Fibroblast of lung (primary cell): ENCODE results near the gene PCSK5.

Experiments used
- CTCF ChIP-seq, 2 donors: IDR thresholded peaks in 1 of 2; conservative IDR thresholded peaks in 1 of 2; 1 replicate in 1 of 2; 2 replicates in 1 of 2; pipeline ENCODE4 v1.5.1; 2011 to 2012; ENCODE audit warnings: low read length in 2 of 2, control low read depth in 1 of 2, inconsistent platforms in 1 of 2, low read depth in 1 of 2, mild to moderate bottlenecking in 1 of 2
- EZH2 ChIP-seq: IDR thresholded peaks from 2 replicates; pipeline ENCODE4 v1.5.1; 2012; ENCODE audit warnings: low read length, control low read depth, mild to moderate bottlenecking; ENCODE audit errors: missing control alignments

DNA sequence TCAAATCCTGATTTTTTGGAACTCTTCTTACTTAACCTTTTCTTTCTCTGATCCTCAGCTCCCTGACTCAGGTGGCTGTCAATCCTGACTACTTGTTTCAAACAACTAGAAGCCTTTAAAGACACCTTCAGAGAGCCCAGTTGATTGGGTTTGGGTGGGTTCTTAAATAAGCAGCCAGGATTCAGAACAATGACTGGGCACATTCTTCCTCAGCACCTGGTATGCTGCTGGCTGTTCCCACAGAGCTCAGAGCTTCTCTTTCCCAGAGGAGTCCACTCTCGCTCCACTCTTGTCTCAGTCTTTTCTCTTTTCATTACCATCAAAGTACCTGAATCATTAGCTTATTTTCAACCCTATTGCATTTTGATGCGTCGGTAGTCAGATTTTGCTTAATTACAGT is 22.5 kb downstream of the PCSK5 start:
- TF ChIP-seq CTCF (conservative IDR thresholded peaks at IDR 0.05 in 1 of 2, IDR thresholded peaks at IDR 0.05 in 1 of 2; ENCODE audit: low read depth in 1 of 2, low read length in 2 of 2) (no peak), EZH2 (no peak)
